ENCODE data around the gene R3HDM2.
"Not testable (repeated sequence)": the region's sequence is repeated elsewhere in the genome, so short reads cannot be mapped to it uniquely, and the experiment has no call there.

The R3HDM2 gene

GRCh38 chr12:57319678-57320469 is 111.0 kb downstream of the R3HDM2 start:
- Histone ChIP-seq H3K27me3 (ENCODE audit: low read depth) (no peaks in the 10 kb centered on the region), H3K36me3 (replicated peaks) (no peaks in the 10 kb centered on the region), H3K4me3 (no peak overlapping the region), H3K9me3 (no peaks in the 10 kb centered on the region), H3K4me1 (peaks cover 7% of the 10 kb centered on the region; the same call in 1 of the 2 replicates)
- DNase-seq (ENCODE audit: low spot score in 2 of 2): peak in 1 of 2 experiments; percentile 23
- in situ Hi-C loops (cut with MboI; ENCODE audit: low sequenced_read_pairs): no loop called here

- Histone ChIP-seq H3K4me3 (no peak overlapping the region), H3K9me3 (no peaks in the 10 kb centered on the region), H3K4me1 (peaks cover 7% of the 10 kb centered on the region; the same call in 1 of the 2 replicates), H3K27me3 (ENCODE audit: low read depth) (no peaks in the 10 kb centered on the region), H3K36me3 (replicated peaks) (no peaks in the 10 kb centered on the region)
- in situ Hi-C loops (cut with MboI; ENCODE audit: low sequenced_read_pairs): no loop called here
- DNase-seq (ENCODE audit: low spot score in 2 of 2): no peak
Observed at GRCh38 chr12:57315681-57316080, 115.2 kb downstream of the R3HDM2 start.

GRCh38 chr12:57312287-57312686 is 118.6 kb downstream of the R3HDM2 start:
- H3K27me3 ChIP-seq (ENCODE audit: low read depth); H3K9me3 ChIP-seq; DNase-seq (ENCODE audit: low spot score in 2 of 2); H3K4me3 ChIP-seq; H3K4me1 ChIP-seq; in situ Hi-C loops (cut with MboI; ENCODE audit: low sequenced_read_pairs); H3K36me3 ChIP-seq (replicated peaks): not testable (repeated sequence)

GRCh38 chr12:57309420-57309819 is 121.4 kb downstream of the R3HDM2 start:
- no peak for DNase-seq (ENCODE audit: low spot score in 2 of 2)
- Histone ChIP-seq H3K9me3 (no peaks in the 10 kb centered on the region), H3K27me3 (ENCODE audit: low read depth) (no peaks in the 10 kb centered on the region), H3K4me1 (no peaks in the 10 kb centered on the region), H3K4me3 (no peak overlapping the region), H3K36me3 (replicated peaks) (peaks cover 8% of the 10 kb centered on the region; the same call in 1 of the 2 replicates)
- in situ Hi-C loops (cut with MboI; ENCODE audit: low sequenced_read_pairs): no loop called here

GRCh38 chr12:57300961-57301584 is 129.8 kb downstream of the R3HDM2 start:
- H3K9me3 ChIP-seq: no peaks in the 10 kb centered on the region
- DNase-seq (ENCODE audit: low spot score in 2 of 2): no peak
- peaks cover 12% of the 10 kb centered on the region for H3K36me3 ChIP-seq (replicated peaks)
- no peaks in the 10 kb centered on the region for H3K4me1 ChIP-seq
- no peak overlapping the region for H3K4me3 ChIP-seq
- in situ Hi-C loops (cut with MboI; ENCODE audit: low sequenced_read_pairs): no loop called here
- no peaks in the 10 kb centered on the region for H3K27me3 ChIP-seq (ENCODE audit: low read depth)

GRCh38 chr12:57299514-57300016 is 131.3 kb downstream of the R3HDM2 start:
- Histone ChIP-seq H3K4me3 (no peak overlapping the region), H3K9me3 (no peaks in the 10 kb centered on the region), H3K36me3 (replicated peaks) (peaks cover 16% of the 10 kb centered on the region), H3K4me1 (no peaks in the 10 kb centered on the region), H3K27me3 (ENCODE audit: low read depth) (no peaks in the 10 kb centered on the region)
- no peak for DNase-seq (ENCODE audit: low spot score in 2 of 2)
- in situ Hi-C loops (cut with MboI; ENCODE audit: low sequenced_read_pairs): no loop called here

GRCh38 chr12:57296291-57296690 is 134.6 kb downstream of the R3HDM2 start:
- in situ Hi-C loops (cut with MboI; ENCODE audit: low sequenced_read_pairs): no loop called here
- H3K4me1 ChIP-seq: no peaks in the 10 kb centered on the region
- peaks cover 20% of the 10 kb centered on the region for H3K36me3 ChIP-seq (replicated peaks)
- no peak for DNase-seq (ENCODE audit: low spot score in 2 of 2)
- no peak overlapping the region for H3K4me3 ChIP-seq
- H3K9me3 ChIP-seq: no peaks in the 10 kb centered on the region
- no peaks in the 10 kb centered on the region for H3K27me3 ChIP-seq (ENCODE audit: low read depth)

- H3K9me3 ChIP-seq; H3K4me1 ChIP-seq; H3K27me3 ChIP-seq (ENCODE audit: low read depth); in situ Hi-C loops (cut with MboI; ENCODE audit: low sequenced_read_pairs); H3K4me3 ChIP-seq; DNase-seq (ENCODE audit: low spot score in 2 of 2): not testable (repeated sequence)
- H3K36me3 ChIP-seq (replicated peaks): peaks cover 41% of the 10 kb centered on the region
Observed at GRCh38 chr12:57282073-57282472, 148.8 kb downstream of the R3HDM2 start.

- no peaks in the 10 kb centered on the region for H3K4me1 ChIP-seq
- H3K36me3 ChIP-seq (replicated peaks): peaks cover 35% of the 10 kb centered on the region
- no peak overlapping the region for H3K4me3 ChIP-seq
- H3K9me3 ChIP-seq: no peaks in the 10 kb centered on the region; the same call in 1 of the 2 replicates
- H3K27me3 ChIP-seq (ENCODE audit: low read depth): no peaks in the 10 kb centered on the region
- DNase-seq (ENCODE audit: low spot score in 2 of 2): no peak
- in situ Hi-C loops (cut with MboI; ENCODE audit: low sequenced_read_pairs): no loop called here
Observed at GRCh38 chr12:57280211-57281062, 150.4 kb downstream of the R3HDM2 start.

GRCh38 chr12:57278465-57279381 is 152.1 kb downstream of the R3HDM2 start:
- peaks cover 41% of the 10 kb centered on the region for H3K36me3 ChIP-seq (replicated peaks)
- no peaks in the 10 kb centered on the region; the same call in 1 of the 2 replicates for H3K9me3 ChIP-seq
- in situ Hi-C loops (cut with MboI; ENCODE audit: low sequenced_read_pairs): no loop called here
- no peak for DNase-seq (ENCODE audit: low spot score in 2 of 2)
- H3K4me3 ChIP-seq: no peak overlapping the region
- no peaks in the 10 kb centered on the region for H3K4me1 ChIP-seq
- no peaks in the 10 kb centered on the region for H3K27me3 ChIP-seq (ENCODE audit: low read depth)

- H3K4me3 ChIP-seq: no peak overlapping the region
- peak in 1 of 2 experiments; percentile 56 for DNase-seq (ENCODE audit: low spot score in 2 of 2)
- H3K4me1 ChIP-seq: no peaks in the 10 kb centered on the region
- peaks cover 34% of the 10 kb centered on the region for H3K36me3 ChIP-seq (replicated peaks)
- H3K27me3 ChIP-seq (ENCODE audit: low read depth): no peaks in the 10 kb centered on the region
- in situ Hi-C loops (cut with MboI; ENCODE audit: low sequenced_read_pairs): no loop called here
- H3K9me3 ChIP-seq: no peaks in the 10 kb centered on the region
Observed at GRCh38 chr12:57276935-57277563, 153.8 kb downstream of the R3HDM2 start.

- DNase-seq (ENCODE audit: low spot score in 2 of 2); H3K4me3 ChIP-seq; H3K4me1 ChIP-seq; H3K27me3 ChIP-seq (ENCODE audit: low read depth); in situ Hi-C loops (cut with MboI; ENCODE audit: low sequenced_read_pairs); H3K9me3 ChIP-seq: not testable (repeated sequence)
- peaks cover 32% of the 10 kb centered on the region for H3K36me3 ChIP-seq (replicated peaks)
Observed at GRCh38 chr12:57276233-57276632, 154.6 kb downstream of the R3HDM2 start.

Measured in HAP-1 (cell line).